Stimulated activated naive CD4-positive, alpha-beta T cell (primary cell): Measurements from ENCODE around the gene FAM153A.
"Not testable (repeated sequence)": the region's sequence is repeated elsewhere in the genome, so short reads cannot be mapped to it uniquely, and the experiment has no call there.

ENCODE experiments used
- DNase-seq, 6 experiments: peaks; one replicate each; lab custom pipeline; 2025; lab: John Stamatoyannopoulos, UW

The FAM153A gene

DNA sequence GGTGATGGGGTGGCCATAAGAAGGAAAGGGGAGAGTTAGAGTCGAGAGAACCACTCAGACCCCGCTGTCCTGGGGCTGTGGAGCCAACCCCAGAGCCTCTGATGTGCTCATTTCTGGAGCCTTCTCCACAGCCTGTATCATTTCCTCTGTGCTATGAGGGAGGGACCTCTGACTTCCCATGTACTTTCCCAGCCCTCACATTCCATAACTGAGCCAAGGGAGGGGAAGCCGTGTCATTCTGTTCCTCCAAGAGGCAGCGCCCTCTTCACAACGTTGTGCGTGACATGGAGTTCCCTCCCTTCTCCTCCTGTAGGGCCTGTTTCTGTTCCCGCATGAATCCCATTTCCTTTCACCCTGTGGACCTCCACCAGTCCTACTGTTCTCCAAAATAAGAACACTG, 57.8 kb downstream of the FAM153A start:
- DNase-seq: not testable (repeated sequence)

DNA sequence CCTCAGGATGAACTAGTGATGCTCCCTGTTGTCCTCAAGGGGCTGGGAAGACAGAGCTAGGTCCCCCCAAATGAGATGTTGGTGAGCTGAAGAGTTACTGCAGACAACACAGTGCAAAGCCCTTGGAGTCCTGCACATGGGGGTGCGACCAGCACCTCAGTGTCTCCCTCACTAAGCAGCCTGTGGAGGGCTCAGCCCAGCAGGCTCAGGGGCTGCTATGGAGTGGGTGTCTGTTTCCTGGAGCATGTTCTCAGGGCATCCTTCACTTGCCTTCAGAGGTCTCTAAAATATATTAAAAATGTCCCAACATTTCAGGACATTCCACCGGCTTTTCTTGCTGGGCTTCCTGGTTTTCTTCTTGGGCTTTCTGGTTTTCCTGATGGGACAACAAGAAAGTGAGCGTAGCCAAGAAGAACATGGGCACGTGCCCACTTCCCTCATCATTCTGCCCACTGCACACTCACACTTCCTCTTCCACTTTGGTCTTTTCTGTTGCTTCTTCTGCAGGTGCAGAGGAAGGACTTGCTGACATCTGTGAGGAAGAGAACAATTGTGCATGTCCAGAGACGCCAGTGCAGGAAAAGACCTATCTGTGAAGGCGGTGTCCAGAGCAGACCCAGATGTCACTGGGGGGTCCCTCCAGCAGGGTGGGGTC, 58.7 kb downstream of the FAM153A start:
- DNase-seq: not testable (repeated sequence)

GRCh38 chr5:177722829-177723228, 59.9 kb downstream of the FAM153A start:
- DNase-seq: not testable (repeated sequence)

- not testable (repeated sequence) for DNase-seq
Measured at GRCh38 chr5:177719989-177720388, 62.7 kb downstream of the FAM153A start.

DNA sequence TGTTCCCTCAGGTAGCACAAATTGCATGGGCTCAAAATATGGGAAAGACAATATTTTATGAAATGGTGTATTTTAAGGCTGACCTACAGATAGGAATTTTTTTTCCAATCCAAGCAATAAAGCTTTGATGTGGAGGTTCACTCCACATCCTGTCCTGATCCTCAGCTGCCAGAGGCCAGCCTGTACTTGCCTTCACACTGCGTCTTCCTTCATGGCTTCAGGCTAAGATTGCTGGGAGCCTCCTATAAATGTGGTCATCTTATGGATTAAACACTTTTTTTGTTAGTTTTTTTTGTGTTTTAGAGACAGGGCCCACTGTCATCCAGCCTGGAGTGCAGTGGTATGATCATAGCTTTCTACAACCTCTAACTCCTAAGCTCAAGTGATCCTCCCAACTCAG, 67.3 kb downstream of the FAM153A start:
- DNase-seq: not testable (repeated sequence)

DNA sequence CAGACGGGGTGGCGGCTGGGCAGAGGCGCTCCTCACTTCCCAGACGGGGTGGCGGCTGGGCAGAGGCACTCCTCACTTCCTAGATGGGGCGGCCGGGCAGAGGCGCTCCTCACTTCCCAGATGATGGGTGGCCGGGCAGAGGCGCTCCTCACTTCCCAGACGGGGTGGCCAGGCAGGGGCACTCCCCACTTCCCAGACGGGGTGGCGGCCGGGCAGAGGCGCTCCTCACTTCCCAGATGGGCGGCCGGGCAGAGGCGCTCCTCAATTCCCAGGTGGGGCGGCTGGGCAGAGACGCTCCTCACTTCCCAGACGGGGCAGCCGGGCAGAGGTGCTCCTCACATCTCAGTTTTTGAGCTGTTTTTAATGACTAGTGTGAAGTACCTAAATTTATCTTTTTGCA, 86.6 kb downstream of the FAM153A start:
- not testable (repeated sequence) for DNase-seq

GRCh38 chr5:177695356-177695930, 87.3 kb downstream of the FAM153A start:
- DNase-seq: not testable (repeated sequence)

- DNase-seq: not testable (repeated sequence)
Measured at GRCh38 chr5:177694518-177694835, 88.2 kb downstream of the FAM153A start.

GRCh38 chr5:177693671-177694517, 88.8 kb downstream of the FAM153A start:
- DNase-seq: not testable (repeated sequence)

DNA sequence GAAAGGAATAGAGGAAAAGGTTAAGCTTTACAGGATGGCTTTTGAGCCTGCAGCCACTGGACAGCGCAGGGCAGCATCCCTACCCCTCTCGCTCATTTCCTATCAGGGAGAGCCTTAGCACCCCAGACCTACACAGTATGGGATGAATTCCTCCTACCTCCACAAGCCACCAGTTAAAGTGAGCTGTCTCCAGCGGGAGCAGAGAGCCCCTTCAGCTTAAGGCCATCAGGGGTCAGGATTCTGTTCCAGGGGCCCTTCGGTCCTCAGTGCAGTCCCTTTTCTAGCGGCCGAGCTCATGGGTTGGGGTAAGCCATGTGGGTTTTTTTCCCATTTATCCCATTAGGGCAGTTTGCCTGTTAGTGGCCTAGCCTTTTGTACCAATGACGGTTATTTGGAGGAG, 89.7 kb downstream of the FAM153A start:
- not testable (repeated sequence) for DNase-seq

DNA sequence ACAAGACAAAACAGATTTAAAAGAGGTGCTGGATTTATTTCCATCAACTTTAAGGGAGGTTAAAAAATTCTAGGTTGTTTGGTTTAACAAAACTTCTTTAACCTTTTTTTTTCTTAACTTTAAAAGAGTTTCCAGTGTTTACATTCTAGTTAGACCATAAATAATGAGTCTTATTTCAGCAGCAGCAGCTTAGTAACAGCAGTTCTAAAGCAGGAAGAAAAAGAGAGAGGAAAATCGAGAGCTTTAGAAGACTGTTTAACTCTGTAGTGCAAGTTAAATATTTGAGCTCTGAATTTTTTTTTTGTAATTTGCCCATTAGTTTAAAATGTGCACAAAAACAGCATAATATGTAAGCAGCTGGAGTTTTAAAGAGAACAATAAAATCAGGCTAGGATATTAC, 90.2 kb downstream of the FAM153A start:
- DNase-seq: not testable (repeated sequence)

GRCh38 chr5:177689011-177689610, 93.6 kb downstream of the FAM153A start:
- DNase-seq: not testable (repeated sequence)

- not testable (repeated sequence) for DNase-seq
Measured at GRCh38 chr5:177688091-177688490, 94.6 kb downstream of the FAM153A start.

DNA sequence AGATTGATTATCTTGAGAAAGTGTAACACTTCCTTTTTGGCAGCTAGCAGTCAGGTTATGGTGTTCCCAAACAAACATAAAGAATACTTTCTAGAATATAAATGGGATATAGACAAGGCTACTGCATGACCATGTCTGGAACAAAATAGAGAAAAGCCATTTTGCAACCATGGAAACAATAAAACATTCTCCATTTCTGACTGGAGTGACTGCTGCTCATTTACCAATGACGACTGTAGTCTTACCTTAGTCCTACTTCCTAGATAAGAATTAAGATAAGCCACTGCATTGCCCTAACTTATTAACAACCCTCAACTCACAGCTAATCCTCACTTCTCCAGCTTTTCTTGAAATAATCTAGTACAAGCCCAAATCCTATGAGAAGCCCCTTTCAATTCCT, 100.8 kb downstream of the FAM153A start:
- not testable (repeated sequence) for DNase-seq
